ENCODE results near the gene ORMDL3. TPM values are rescaled to one million over a fixed set of nuclear protein-coding genes. Genes with fewer than 3 reads are reported as not detected.
"Not testable (repeated sequence)": the region's sequence is repeated elsewhere in the genome, so short reads cannot be mapped to it uniquely, and the experiment has no call there.

The ORMDL3 gene
- total and polyA plus RNA-seq, 4 donors = 44.2 to 74.0 (median 47.7) TPM

DNA sequence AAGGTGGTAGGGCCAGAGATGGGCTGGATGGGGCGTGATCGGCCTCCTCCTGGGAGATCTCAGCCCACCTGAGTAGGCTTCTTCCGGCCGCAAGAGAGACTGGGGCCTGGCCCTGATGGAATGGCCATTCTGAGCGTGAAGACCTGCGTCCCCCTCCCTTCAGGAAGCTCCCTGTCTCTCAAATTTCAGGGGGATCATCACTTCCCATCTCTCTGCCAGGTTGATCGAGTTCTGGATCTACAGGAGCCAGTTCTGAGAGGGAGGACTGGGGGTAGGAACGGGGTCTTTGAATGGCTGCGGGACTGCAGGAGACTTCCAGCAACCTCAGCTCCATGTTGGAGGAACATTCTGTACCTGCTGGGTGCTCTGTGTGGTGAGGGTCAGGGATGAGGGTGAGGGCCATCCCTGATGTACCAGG, 26.1 kb upstream of the ORMDL3 start:
- no peaks in the 10 kb centered on the region for H3K36me3 ChIP-seq (ENCODE audit: control insufficient read depth in 1 of 2, insufficient read depth in 2 of 2, low read length in 1 of 2)
- H3K27ac ChIP-seq (ENCODE audit: low read depth in 1 of 2, low read length in 2 of 2) = peak overlapping the region in 1 of 2 donors; percentile 36
- H3K4me3 ChIP-seq (ENCODE audit: low read length in 2 of 2) = no peak overlapping the region
- DNase-seq (no peak), ATAC-seq (ENCODE audit: low FRiP score) (no peak)
- 32 to 34% methylated on average over 9 of the region's 9 CpGs for WGBS, 2 donors
- no peaks in the 10 kb centered on the region for H3K9me3 ChIP-seq (ENCODE audit: control insufficient read depth, low read length)
- H3K27me3 ChIP-seq (ENCODE audit: control insufficient read depth in 1 of 2, insufficient read depth in 2 of 2, low read length in 1 of 2) = no peaks in the 10 kb centered on the region
- intact Hi-C loops (cut with DNase I) = loop anchor here (2.0 kb wide), 1 partner anchor 25 kb away; no protein-coding TSS in a partner anchor
- H3K4me1 ChIP-seq (ENCODE audit: control insufficient read depth in 1 of 2, insufficient read depth in 2 of 2, low read length in 2 of 2) = no peaks in the 10 kb centered on the region

DNA sequence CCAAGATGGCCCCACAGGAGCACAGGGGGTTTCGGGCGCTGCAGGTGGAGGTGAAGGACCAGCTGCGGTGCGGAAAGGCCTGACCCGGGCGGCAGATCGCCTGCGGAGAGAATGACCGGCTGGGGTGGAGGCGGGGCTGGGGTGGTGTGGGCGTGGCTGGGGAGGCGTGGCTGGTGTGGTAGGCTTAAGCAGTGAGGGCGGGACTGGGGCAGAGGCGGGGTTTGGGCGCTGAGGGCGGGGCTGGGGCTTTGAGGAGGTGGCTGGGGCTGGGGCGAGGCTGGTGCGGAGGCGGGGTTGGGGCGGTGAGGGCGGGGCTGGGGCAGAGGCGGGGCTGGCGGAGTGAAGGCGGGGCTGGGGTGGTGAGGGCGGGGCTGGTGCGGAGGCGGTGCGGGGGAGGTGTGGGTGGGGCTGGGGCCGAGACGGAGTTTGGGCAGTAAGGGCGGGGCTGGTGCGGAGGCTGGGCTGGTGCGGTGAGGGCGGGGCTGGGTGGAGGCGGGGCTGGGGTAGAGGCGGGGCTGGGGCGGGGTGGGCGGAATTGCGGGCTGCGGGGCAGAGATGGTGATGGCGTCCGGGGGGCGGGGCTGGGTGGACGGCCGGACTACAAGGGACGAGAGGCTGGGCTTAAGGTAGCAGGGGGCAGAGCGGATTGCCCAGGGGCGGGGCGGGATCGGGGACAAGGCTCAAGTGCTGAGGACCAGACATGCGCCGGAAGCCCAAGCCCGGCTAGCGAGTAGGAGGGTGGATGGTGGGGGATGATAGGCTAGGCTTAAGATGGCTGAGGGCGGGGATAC, 25.5 kb upstream of the ORMDL3 start:
- Histone ChIP-seq H3K27ac (ENCODE audit: low read depth in 1 of 2, low read length in 2 of 2) (no peak overlapping the region), H3K9me3 (ENCODE audit: control insufficient read depth, low read length) (no peaks in the 10 kb centered on the region), H3K4me1 (ENCODE audit: control insufficient read depth in 1 of 2, insufficient read depth in 2 of 2, low read length in 2 of 2) (no peaks in the 10 kb centered on the region), H3K36me3 (ENCODE audit: control insufficient read depth in 1 of 2, insufficient read depth in 2 of 2, low read length in 1 of 2) (no peaks in the 10 kb centered on the region), H3K4me3 (ENCODE audit: low read length in 2 of 2) (no peak overlapping the region), H3K27me3 (ENCODE audit: control insufficient read depth in 1 of 2, insufficient read depth in 2 of 2, low read length in 1 of 2) (no peaks in the 10 kb centered on the region)
- peak; percentile 99 to 100 for DNase-seq
- intact Hi-C loops (cut with DNase I) = loop anchor here (2.0 kb wide), 1 partner anchor 24 kb away; no protein-coding TSS in a partner anchor
- 1 to 2% methylated on average over 32 to 55 of the region's 55 CpGs for WGBS, 2 donors
- ATAC-seq (ENCODE audit: low FRiP score) = peak; percentile 95

DNA sequence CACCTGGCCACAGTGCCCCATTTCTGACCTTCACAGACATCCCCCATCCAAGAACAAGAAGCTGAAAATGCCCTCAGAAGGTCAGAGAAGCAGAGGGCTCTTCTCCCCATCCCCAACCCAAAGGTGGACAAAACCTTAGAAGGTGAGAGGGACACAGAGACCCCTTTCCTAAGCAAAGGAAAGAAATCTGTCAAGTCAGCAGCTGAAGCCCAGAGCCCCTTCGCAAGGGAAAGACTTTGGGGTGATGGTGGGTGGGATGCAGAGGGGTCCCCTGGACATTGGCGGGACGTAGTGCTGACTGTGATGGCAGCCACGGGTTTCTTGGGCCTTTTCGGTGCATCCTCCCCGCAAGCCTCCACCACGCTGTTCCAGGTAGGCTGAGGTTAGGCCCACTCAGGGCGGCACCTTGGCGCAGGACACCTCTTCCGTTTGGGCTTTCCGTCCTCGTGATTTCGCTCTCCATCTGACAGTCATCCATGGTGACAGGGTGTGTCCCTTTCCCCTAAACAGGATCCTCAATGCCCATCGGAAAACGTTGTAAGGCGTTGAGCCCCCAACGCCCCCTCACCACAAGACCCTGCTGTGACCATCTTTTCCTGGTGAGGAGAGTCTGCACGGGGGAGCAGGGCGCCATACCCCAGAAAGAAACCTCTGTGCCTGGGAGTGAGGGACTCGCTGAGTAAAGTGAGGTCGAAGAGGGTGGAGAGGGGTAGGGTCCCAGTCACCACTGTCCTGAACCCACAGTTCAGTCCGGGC, 24.7 kb upstream of the ORMDL3 start:
- no peaks in the 10 kb centered on the region for H3K9me3 ChIP-seq (ENCODE audit: control insufficient read depth, low read length)
- ATAC-seq (ENCODE audit: low FRiP score) = no peak
- no peaks in the 10 kb centered on the region for H3K4me1 ChIP-seq (ENCODE audit: control insufficient read depth in 1 of 2, insufficient read depth in 2 of 2, low read length in 2 of 2)
- WGBS, 2 donors = 74 to 75% methylated on average over 22 of the region's 22 CpGs
- H3K36me3 ChIP-seq (ENCODE audit: control insufficient read depth in 1 of 2, insufficient read depth in 2 of 2, low read length in 1 of 2) = no peaks in the 10 kb centered on the region
- no peak overlapping the region for H3K4me3 ChIP-seq (ENCODE audit: low read length in 2 of 2)
- no peak for DNase-seq
- H3K27ac ChIP-seq (ENCODE audit: low read depth in 1 of 2, low read length in 2 of 2) = no peak overlapping the region
- intact Hi-C loops (cut with DNase I) = loop anchor here (2.0 kb wide), 1 partner anchor 23 kb away; no protein-coding TSS in a partner anchor
- H3K27me3 ChIP-seq (ENCODE audit: control insufficient read depth in 1 of 2, insufficient read depth in 2 of 2, low read length in 1 of 2) = no peaks in the 10 kb centered on the region

DNA sequence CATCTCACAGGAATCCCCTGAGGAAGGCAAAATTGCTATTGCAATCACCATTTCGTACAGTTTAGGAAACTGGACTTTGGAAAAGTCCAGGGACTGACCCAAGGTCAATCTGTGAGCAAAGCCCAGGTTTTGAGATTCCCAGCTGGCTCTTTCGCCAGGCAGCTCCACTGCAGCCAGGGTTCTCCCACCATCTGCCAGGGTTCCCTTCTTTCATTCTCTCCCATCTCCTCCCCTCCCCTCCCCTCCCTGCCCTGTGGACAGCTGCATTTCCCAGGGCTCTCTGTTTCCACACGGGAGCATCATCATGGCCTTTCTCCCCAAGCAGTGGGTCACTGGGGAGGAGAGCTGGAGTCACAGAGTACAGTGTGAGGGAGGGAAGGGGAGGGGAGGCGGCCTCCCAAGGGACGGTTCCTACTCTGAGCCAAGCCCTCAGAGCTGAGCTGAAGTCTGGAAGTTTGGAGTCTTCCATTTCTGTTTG, 23.5 kb upstream of the ORMDL3 start:
- H3K36me3 ChIP-seq (ENCODE audit: control insufficient read depth in 1 of 2, insufficient read depth in 2 of 2, low read length in 1 of 2) = no peaks in the 10 kb centered on the region
- no peaks in the 10 kb centered on the region for H3K27me3 ChIP-seq (ENCODE audit: control insufficient read depth in 1 of 2, insufficient read depth in 2 of 2, low read length in 1 of 2)
- H3K4me1 ChIP-seq (ENCODE audit: control insufficient read depth in 1 of 2, insufficient read depth in 2 of 2, low read length in 2 of 2) = no peaks in the 10 kb centered on the region
- ATAC-seq (ENCODE audit: low FRiP score) = no peak
- H3K9me3 ChIP-seq (ENCODE audit: control insufficient read depth, low read length) = no peaks in the 10 kb centered on the region
- H3K4me3 ChIP-seq (ENCODE audit: low read length in 2 of 2) = no peak overlapping the region
- H3K27ac ChIP-seq (ENCODE audit: low read depth in 1 of 2, low read length in 2 of 2) = no peak overlapping the region
- 50 to 54% methylated on average over 5 of the region's 5 CpGs for WGBS, 2 donors
- intact Hi-C loops (cut with DNase I) = no loop called here
- DNase-seq = no peak

DNA sequence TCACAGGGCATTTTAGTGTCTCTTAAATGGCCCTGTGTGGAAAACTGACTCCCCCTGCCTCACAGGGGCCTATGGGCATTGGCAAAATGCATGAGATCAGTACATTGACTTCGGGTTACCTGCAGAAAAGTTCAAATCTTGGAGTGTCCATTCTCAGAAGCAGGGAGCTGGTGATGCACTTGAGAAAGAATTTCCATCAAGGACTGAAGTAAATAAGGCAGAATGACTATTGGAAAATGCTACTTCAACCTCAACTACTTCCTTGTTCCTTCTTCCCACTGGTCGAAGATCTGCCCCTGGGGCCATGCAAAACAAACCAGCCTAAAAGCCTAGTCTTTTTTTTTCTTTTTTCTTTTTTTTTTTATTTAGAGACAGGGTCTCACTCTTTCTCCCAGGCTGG, 21.6 kb upstream of the ORMDL3 start:
- intact Hi-C loops (cut with DNase I) = no loop called here
- H3K4me3 ChIP-seq (ENCODE audit: low read length in 2 of 2) = no peak overlapping the region
- ATAC-seq (ENCODE audit: low FRiP score) = no peak

DNA sequence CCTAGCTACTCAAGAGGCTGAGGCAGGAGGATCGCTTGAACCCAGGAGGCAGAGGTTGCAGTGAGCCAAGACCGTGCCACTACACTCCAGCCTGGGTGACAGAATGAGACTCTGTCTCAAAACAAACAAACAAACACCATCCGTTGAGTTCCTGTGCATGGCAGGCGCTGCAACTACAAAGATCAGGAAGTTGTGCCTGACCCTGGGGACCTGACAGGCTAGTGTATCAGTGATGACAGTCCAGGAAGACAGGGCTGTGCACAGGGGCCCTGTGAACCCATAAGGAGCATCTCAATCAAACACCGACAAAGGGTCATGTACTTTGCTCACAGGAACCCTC, 21.1 kb upstream of the ORMDL3 start:
- H3K9me3 ChIP-seq (ENCODE audit: control insufficient read depth, low read length); H3K36me3 ChIP-seq (ENCODE audit: control insufficient read depth in 1 of 2, insufficient read depth in 2 of 2, low read length in 1 of 2); H3K27ac ChIP-seq (ENCODE audit: low read depth in 1 of 2, low read length in 2 of 2); intact Hi-C loops (cut with DNase I); ATAC-seq (ENCODE audit: low FRiP score); H3K4me3 ChIP-seq (ENCODE audit: low read length in 2 of 2); DNase-seq; H3K27me3 ChIP-seq (ENCODE audit: control insufficient read depth in 1 of 2, insufficient read depth in 2 of 2, low read length in 1 of 2); H3K4me1 ChIP-seq (ENCODE audit: control insufficient read depth in 1 of 2, insufficient read depth in 2 of 2, low read length in 2 of 2): not testable (repeated sequence)
- WGBS, 2 donors = 89% methylated on average over 5 of the region's 5 CpGs

More for the DNA sequence above, 21.6 kb upstream of the ORMDL3 start:
- WGBS, 2 donors = 84 to 89% methylated on average over 2 of the region's 2 CpGs
- no peaks in the 10 kb centered on the region for H3K4me1 ChIP-seq (ENCODE audit: control insufficient read depth in 1 of 2, insufficient read depth in 2 of 2, low read length in 2 of 2)
- H3K9me3 ChIP-seq (ENCODE audit: control insufficient read depth, low read length) = no peaks in the 10 kb centered on the region
- H3K27ac ChIP-seq (ENCODE audit: low read depth in 1 of 2, low read length in 2 of 2) = no peak overlapping the region
- H3K27me3 ChIP-seq (ENCODE audit: control insufficient read depth in 1 of 2, insufficient read depth in 2 of 2, low read length in 1 of 2) = no peaks in the 10 kb centered on the region
- no peaks in the 10 kb centered on the region for H3K36me3 ChIP-seq (ENCODE audit: control insufficient read depth in 1 of 2, insufficient read depth in 2 of 2, low read length in 1 of 2)
- DNase-seq = no peak

DNA sequence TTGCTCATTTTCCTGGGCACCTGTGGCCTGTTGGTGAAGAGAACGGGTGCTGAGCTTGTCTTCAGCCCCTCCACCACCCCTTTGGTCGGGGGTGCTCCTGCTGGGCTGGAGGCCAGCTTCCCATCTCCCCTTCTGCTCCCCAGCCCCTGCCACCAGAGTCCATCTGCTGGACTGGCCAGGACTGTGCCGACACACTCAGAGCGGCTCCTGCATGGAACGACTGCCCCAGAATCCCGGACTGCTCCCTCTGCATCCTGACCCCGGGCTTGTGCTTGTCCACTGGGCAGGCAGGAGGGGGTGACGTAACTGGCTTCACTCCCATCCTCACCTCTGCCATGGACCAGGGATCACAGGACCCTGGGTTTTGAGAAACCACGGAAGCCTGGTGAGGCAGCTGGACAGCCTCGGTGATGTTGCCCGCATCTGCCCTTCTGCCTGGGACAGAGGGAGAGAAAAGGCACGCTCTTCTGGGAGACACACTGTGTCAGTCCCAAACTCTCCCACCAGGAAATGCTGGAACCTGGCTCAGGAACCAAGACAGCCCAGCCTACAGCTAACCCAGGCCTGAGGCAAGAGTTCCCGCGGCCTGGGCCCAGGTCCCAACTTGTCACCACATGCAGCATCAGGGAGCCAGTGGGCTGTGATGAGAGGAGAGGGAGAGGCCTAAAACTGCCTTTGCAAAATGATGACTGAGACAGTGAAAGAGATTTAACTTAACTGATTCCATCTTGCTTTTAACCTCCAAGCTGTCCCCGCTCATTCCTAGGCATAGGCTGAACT, 19.3 kb upstream of the ORMDL3 start:
- WGBS, 2 donors = 85% methylated on average over 15 of the region's 15 CpGs
- no peak for DNase-seq
- no peak for ATAC-seq (ENCODE audit: low FRiP score)

DNA sequence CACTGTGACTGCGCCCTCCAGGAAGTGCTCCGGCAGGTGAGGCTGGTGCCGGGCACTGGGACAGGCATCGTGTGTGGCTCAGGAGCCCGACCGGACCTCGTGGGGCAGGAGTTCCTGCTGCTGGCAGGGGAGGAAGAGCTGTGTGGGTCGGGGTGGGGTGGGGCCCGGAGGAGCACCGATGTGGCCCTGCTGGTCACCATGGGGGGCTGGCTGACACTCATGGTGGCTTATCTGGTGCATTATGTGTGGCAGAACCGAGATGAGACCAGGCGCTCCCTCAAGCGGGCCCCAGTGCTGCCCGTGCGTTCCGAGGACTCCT, 17.0 kb upstream of the ORMDL3 start:
- Histone ChIP-seq H3K9me3 (ENCODE audit: control insufficient read depth, low read length) (no peaks in the 10 kb centered on the region), H3K27me3 (ENCODE audit: control insufficient read depth in 1 of 2, insufficient read depth in 2 of 2, low read length in 1 of 2) (no peaks in the 10 kb centered on the region), H3K4me3 (ENCODE audit: low read length in 2 of 2) (no peak overlapping the region), H3K4me1 (ENCODE audit: control insufficient read depth in 1 of 2, insufficient read depth in 2 of 2, low read length in 2 of 2) (no peaks in the 10 kb centered on the region), H3K27ac (ENCODE audit: low read depth in 1 of 2, low read length in 2 of 2) (no peak overlapping the region), H3K36me3 (ENCODE audit: control insufficient read depth in 1 of 2, insufficient read depth in 2 of 2, low read length in 1 of 2) (no peaks in the 10 kb centered on the region)
- intact Hi-C loops (cut with DNase I) = no loop called here
- 86 to 91% methylated on average over 16 of the region's 16 CpGs for WGBS, 2 donors
- ATAC-seq (ENCODE audit: low FRiP score) (no peak), DNase-seq (no peak)

More for the DNA sequence above, 19.3 kb upstream of the ORMDL3 start:
- no peaks in the 10 kb centered on the region for H3K27me3 ChIP-seq (ENCODE audit: control insufficient read depth in 1 of 2, insufficient read depth in 2 of 2, low read length in 1 of 2)
- no peak overlapping the region for H3K27ac ChIP-seq (ENCODE audit: low read depth in 1 of 2, low read length in 2 of 2)
- intact Hi-C loops (cut with DNase I) = no loop called here
- H3K36me3 ChIP-seq (ENCODE audit: control insufficient read depth in 1 of 2, insufficient read depth in 2 of 2, low read length in 1 of 2) = no peaks in the 10 kb centered on the region
- H3K9me3 ChIP-seq (ENCODE audit: control insufficient read depth, low read length) = no peaks in the 10 kb centered on the region
- no peak overlapping the region for H3K4me3 ChIP-seq (ENCODE audit: low read length in 2 of 2)
- H3K4me1 ChIP-seq (ENCODE audit: control insufficient read depth in 1 of 2, insufficient read depth in 2 of 2, low read length in 2 of 2) = no peaks in the 10 kb centered on the region
